Bronchial epithelial cell (primary cell): Measurements from ENCODE around the gene KRTAP2-2. TPM values are rescaled to one million over a fixed set of nuclear protein-coding genes. Genes with fewer than 3 reads are reported as not detected.
A peak's percentile ranks its signal among the peaks of the same experiment; 100 is the strongest.
"Not testable (repeated sequence)": the region's sequence is repeated elsewhere in the genome, so short reads cannot be mapped to it uniquely, and the experiment has no call there.

Experiments used
- DNase-seq: peaks from one replicate; pipeline ENCODE4 v3.0.0-alpha.2; 2010; ENCODE audit warnings: low read depth
- FAIRE-seq: peaks from 2 replicates; lab custom pipeline; 2011; peaks lifted over from hg19 to GRCh38; lab: Jason Lieb, UNC
- H3K27me3 ChIP-seq: 2 replicates; pipeline ENCODE4 v1.5.1; 2011; ENCODE audit warnings: low read length; ENCODE audit not compliant: control insufficient read depth, insufficient read depth
- H3K36me3 ChIP-seq: 2 replicates; pipeline ENCODE4 v1.5.1; 2011; ENCODE audit warnings: low read length; ENCODE audit not compliant: control insufficient read depth, insufficient read depth
- H3K4me3 ChIP-seq: 2 replicates; pipeline ENCODE4 v1.5.1; 2011; ENCODE audit warnings: mild to moderate bottlenecking, low read depth, low read length, control low read depth
- CTCF ChIP-seq: IDR thresholded peaks from 2 replicates; pipeline ENCODE4 v1.5.1; 2011; ENCODE audit warnings: mild to moderate bottlenecking, moderate library complexity, low read length, control low read depth, inconsistent platforms; ENCODE audit not compliant: insufficient read depth, severe bottlenecking
- total RNA-seq: library from RNA; depleted of rRNA; stranded (reverse); fragments of >200 nt; gene quantifications from 2 replicates; pipeline ENCODE4 v1.2.1, GENCODE V29; 2014

KRTAP2-2 gene
- total RNA-seq, 1 donor from 2014 or later, result not detected

- Histone ChIP-seq H3K36me3 (no peaks in the 10 kb centered on the region), H3K27me3 (no peaks in the 10 kb centered on the region), H3K4me3 (no peak overlapping the region)
- FAIRE-seq (no peak), DNase-seq (peak; percentile 7)
- no peak for TF ChIP-seq CTCF
These were observed 41.0 kb upstream of the KRTAP2-2 start for GRCh38 chr17:41096055-41096454.

GRCh38 chr17:41088760-41089352 is 33.8 kb upstream of the KRTAP2-2 start:
- H3K27me3 ChIP-seq, FAIRE-seq, DNase-seq: not testable (repeated sequence)

GRCh38 chr17:41084100-41084856 is 29.2 kb upstream of the KRTAP2-2 start, which contains the start of gene KRTAP4-7:
TSS of gene KRTAP4-7 (plus strand) at chr17:41084150. CDS start at chr17:41084207, 57 bp downstream.
- not testable (repeated sequence) for DNase-seq, FAIRE-seq, H3K4me3 ChIP-seq

More at GRCh38 chr17:41088760-41089352, 33.8 kb upstream of the KRTAP2-2 start:
- H3K36me3 ChIP-seq, H3K4me3 ChIP-seq: not testable (repeated sequence)

GRCh38 chr17:41083427-41083826 is 28.4 kb upstream of the KRTAP2-2 start:
- DNase-seq (peak; percentile 25), FAIRE-seq (peak; percentile 77)
- not testable (repeated sequence) for H3K36me3 ChIP-seq, H3K27me3 ChIP-seq, H3K4me3 ChIP-seq

More at GRCh38 chr17:41084100-41084856, 29.2 kb upstream of the KRTAP2-2 start, which contains the start of gene KRTAP4-7:
- not testable (repeated sequence) for H3K36me3 ChIP-seq, H3K27me3 ChIP-seq

DNA sequence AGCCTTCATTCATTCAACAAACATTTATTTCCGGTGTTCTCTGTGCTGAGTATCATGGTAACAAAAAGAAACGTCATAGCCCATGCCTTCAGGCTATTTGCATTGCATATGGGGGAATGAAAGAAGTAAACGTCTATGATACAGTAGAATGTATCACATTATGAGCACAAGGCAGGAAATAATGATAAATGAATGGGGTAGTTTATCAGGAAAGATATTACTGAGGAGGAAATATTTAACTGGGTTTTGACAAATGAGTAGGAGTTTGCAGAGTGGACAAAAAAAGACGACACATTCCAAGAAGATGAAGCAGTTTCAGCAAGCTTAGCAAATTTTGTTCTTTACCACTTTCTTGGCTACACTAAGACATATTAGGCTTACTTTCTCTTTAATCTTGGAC is 27.6 kb upstream of the KRTAP2-2 start:
- Histone ChIP-seq H3K27me3 (no peaks in the 10 kb centered on the region), H3K4me3 (no peak overlapping the region), H3K36me3 (no peaks in the 10 kb centered on the region)
- FAIRE-seq, result no peak
- DNase-seq, result peak; percentile 94
- TF ChIP-seq CTCF, result no peak

GRCh38 chr17:41076788-41077187 is 21.8 kb upstream of the KRTAP2-2 start:
- H3K36me3 ChIP-seq, result no peaks in the 10 kb centered on the region
- H3K27me3 ChIP-seq, result no peaks in the 10 kb centered on the region
- no peak for DNase-seq
- no peak for TF ChIP-seq CTCF
- FAIRE-seq, result no peak
- H3K4me3 ChIP-seq, result no peak overlapping the region

DNA sequence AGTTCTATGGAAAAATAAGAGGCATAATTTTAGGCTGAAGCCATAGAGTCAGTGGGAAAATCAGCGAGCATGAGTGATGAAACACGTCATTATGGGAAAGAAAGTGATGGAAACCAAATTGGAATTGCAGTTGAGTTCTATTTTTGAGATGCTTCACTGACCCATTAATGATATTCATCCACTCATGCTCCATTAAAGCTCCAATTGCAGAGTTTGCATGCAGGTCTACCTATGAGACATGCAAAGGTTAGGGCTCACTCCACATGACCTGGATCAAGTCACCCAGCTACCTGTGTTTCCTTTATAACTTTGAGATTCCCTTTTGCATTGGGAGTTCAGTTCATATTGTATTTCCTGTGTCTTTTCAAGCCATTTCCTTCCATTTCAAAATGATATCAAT is 18.6 kb upstream of the KRTAP2-2 start:
- FAIRE-seq (peak; percentile 36), DNase-seq (no peak)
- H3K27me3 ChIP-seq, result no peaks in the 10 kb centered on the region

More for the DNA sequence above, 18.6 kb upstream of the KRTAP2-2 start:
- H3K4me3 ChIP-seq, result no peak overlapping the region
- no peak for TF ChIP-seq CTCF
- no peaks in the 10 kb centered on the region for H3K36me3 ChIP-seq
